ENCODE measurements around the gene THRSP.

THRSP gene

GRCh38 chr11:78046486-78046854, 17.2 kb upstream of the THRSP start:
- no peak overlapping the region for H3K4me3 ChIP-seq (ENCODE audit: low read depth, low read length)
- TF ChIP-seq, protein P1, sequence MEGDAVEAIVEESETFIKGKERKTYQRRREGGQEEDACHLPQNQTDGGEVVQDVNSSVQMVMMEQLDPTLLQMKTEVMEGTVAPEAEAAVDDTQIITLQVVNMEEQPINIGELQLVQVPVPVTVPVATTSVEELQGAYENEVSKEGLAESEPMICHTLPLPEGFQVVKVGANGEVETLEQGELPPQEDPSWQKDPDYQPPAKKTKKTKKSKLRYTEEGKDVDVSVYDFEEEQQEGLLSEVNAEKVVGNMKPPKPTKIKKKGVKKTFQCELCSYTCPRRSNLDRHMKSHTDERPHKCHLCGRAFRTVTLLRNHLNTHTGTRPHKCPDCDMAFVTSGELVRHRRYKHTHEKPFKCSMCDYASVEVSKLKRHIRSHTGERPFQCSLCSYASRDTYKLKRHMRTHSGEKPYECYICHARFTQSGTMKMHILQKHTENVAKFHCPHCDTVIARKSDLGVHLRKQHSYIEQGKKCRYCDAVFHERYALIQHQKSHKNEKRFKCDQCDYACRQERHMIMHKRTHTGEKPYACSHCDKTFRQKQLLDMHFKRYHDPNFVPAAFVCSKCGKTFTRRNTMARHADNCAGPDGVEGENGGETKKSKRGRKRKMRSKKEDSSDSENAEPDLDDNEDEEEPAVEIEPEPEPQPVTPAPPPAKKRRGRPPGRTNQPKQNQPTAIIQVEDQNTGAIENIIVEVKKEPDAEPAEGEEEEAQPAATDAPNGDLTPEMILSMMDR (IDR thresholded peaks at IDR 0.05; ENCODE audit: low read depth, low read length, missing control alignments), result no peak
- no peak for DNase-seq (ENCODE audit: low read depth)

- no peak for DNase-seq (ENCODE audit: low read depth)
- no peak overlapping the region for H3K4me3 ChIP-seq (ENCODE audit: low read depth, low read length)
- TF ChIP-seq, protein P1 (IDR thresholded peaks at IDR 0.05; ENCODE audit: low read depth, low read length, missing control alignments), result no peak
These were observed 15.1 kb upstream of the THRSP start for GRCh38 chr11:78048561-78048960.

DNA sequence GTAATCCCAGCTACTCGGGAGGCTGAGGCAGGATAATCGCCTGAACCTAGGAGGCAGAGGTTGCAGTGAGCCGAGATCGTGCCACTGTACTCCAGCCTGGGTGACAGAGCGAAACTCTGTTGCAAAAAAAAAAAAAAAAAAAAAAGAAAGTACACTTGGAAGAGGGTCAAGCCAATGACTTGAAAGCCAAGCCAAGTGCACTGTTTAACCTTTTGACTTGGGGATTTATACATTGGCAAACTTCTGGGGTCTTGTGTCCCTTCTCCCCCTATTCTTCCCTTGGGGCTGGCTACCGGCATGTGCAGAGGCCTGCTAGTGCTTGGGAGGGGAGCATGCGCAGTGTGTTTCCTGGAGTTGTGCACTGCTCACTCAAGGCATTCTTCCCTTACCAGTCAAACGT, 14.3 kb upstream of the THRSP start:
- TF ChIP-seq, protein P1 (IDR thresholded peaks at IDR 0.05; ENCODE audit: low read depth, low read length, missing control alignments), result no peak
- H3K4me3 ChIP-seq (ENCODE audit: low read depth, low read length), result no peak overlapping the region
- no peak for DNase-seq (ENCODE audit: low read depth)

DNA sequence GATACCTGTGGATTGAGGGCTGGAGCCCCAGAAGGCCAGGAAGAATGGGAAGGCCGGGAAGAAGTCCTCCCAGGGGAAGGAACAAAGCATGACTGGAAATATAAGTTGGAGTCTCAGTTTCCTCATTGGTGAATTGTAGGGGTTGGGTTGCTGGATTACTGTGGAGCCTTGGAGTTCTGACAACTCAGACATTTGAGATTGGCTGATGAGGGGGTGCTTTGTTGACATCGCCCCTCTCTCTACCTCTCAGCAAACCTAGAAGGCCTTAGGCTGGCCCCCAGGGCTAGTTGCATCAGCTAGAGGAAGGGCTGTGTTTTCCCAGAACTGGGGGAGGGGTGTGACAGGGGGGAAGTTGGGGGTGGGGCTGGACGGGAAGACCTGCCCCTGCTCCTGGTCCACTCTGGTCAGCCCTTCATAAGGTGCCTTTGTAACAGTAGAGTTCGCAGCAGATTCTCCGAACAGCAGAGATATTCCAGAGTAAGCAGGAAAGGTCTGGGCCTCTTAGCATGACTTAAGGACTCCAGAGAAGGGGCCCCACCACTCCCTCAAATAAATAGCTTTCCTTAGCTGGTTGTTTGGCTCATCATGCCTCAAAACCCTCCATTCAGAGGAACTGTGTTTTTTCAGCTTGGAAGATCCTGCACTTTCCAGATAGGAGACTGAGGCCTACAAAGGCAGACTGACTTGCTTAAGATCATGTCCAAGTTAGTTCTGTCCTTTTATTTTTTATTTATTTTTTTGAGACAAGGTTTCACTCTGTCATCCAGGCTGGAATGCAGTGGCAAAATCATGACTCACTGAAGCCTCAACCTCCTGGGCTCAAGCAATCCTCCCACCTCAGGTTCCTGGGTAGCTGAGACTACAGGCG, 12.5 kb upstream of the THRSP start:
- H3K4me3 ChIP-seq (ENCODE audit: low read depth, low read length), result no peak overlapping the region
- no peak for DNase-seq (ENCODE audit: low read depth)
- TF ChIP-seq, protein P1 (IDR thresholded peaks at IDR 0.05; ENCODE audit: low read depth, low read length, missing control alignments), result no peak

DNA sequence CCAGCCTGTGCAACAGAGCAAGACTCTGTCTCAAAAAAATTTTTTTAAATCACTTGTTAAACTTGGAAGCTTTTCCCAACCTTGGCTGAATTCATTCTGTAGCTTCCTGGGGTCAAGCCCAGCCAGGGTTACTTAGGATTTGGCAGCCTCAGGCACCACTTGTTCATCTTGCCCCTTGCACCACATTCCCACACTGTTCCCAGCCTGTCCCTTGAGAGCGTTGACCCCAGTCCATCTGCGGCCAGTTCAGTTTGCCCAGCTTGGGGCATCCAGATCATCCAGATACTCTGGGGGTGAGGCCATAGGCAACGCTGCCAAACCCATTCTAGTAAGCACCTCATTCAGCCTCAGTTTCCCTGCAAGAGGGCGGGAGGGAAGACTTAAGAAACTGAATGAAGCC, 8.7 kb upstream of the THRSP start:
- DNase-seq (ENCODE audit: low read depth), result no peak
- H3K4me3 ChIP-seq (ENCODE audit: low read depth, low read length), result no peak overlapping the region
- TF ChIP-seq, protein P1 (IDR thresholded peaks at IDR 0.05; ENCODE audit: low read depth, low read length, missing control alignments), result no peak

DNA sequence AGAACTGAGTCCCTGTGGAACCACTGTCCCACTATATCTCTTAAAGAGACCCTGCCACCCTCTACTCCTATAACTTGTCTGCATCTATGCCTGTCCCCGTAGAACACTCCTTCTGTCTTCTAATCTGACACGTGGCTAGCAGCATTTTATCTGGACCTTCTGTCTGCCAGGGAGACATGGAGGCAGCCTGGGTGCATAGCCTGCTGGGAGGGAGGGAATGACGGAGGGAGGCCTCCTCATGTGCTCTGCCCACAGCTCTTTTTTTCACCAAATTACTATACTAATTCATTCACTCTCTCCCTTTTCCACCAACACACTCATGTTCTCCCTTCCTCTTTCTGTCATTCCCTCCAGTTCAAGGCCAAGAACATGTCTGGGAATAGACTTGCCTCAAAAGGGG, 7.6 kb upstream of the THRSP start:
- no peak overlapping the region for H3K4me3 ChIP-seq (ENCODE audit: low read depth, low read length)
- TF ChIP-seq, protein P1 (IDR thresholded peaks at IDR 0.05; ENCODE audit: low read depth, low read length, missing control alignments), result no peak
- DNase-seq (ENCODE audit: low read depth), result no peak

Measured in GM12864 (cell line).